ENCODE measurements around the gene SEC24D. TPM values are rescaled to one million over a fixed set of nuclear protein-coding genes. Genes with fewer than 3 reads are reported as not detected.
"Not testable (repeated sequence)": the region's sequence is repeated elsewhere in the genome, so short reads cannot be mapped to it uniquely, and the experiment has no call there.

SEC24D gene
- total RNA-seq, 1 donor from 2014 or later = 48.1 TPM

- no peak for TF ChIP-seq CTCF (IDR thresholded peaks at IDR 0.05)
- intact Hi-C loops (cut with DNase I) = no loop called here
- ATAC-seq = no peak
- no peak overlapping the region for H3K4me3 ChIP-seq
- peaks cover 39% of the 10 kb centered on the region for H3K36me3 ChIP-seq
- no peak overlapping the region for H3K27ac ChIP-seq
- DNase-seq = no peak
- no peaks in the 10 kb centered on the region for H3K9me3 ChIP-seq
- no peaks in the 10 kb centered on the region for H3K4me1 ChIP-seq
- no peaks in the 10 kb centered on the region for H3K27me3 ChIP-seq
Observed at GRCh38 chr4:118790544-118790943, 45.4 kb downstream of the SEC24D start.

- Histone ChIP-seq H3K4me3 (no peak overlapping the region), H3K27me3 (no peaks in the 10 kb centered on the region), H3K9me3 (no peaks in the 10 kb centered on the region), H3K4me1 (no peaks in the 10 kb centered on the region), H3K36me3 (peaks cover 27% of the 10 kb centered on the region), H3K27ac (no peak overlapping the region)
- intact Hi-C loops (cut with DNase I) = no loop called here
- no peak for DNase-seq
- no peak for ATAC-seq
- no peak for TF ChIP-seq CTCF (IDR thresholded peaks at IDR 0.05)
Observed at GRCh38 chr4:118788911-118789310, 47.0 kb downstream of the SEC24D start.

GRCh38 chr4:118787844-118788380, 48.0 kb downstream of the SEC24D start:
- Histone ChIP-seq H3K27ac (no peak overlapping the region), H3K36me3 (peaks cover 29% of the 10 kb centered on the region), H3K4me3 (no peak overlapping the region), H3K9me3 (no peaks in the 10 kb centered on the region), H3K27me3 (no peaks in the 10 kb centered on the region), H3K4me1 (no peaks in the 10 kb centered on the region)
- no peak for ATAC-seq
- no peak for DNase-seq
- intact Hi-C loops (cut with DNase I) = no loop called here
- no peak for TF ChIP-seq CTCF (IDR thresholded peaks at IDR 0.05)

GRCh38 chr4:118784776-118785175, 51.1 kb downstream of the SEC24D start:
- peaks cover 28% of the 10 kb centered on the region for H3K36me3 ChIP-seq

GRCh38 chr4:118783887-118784286, 52.0 kb downstream of the SEC24D start:
- H3K36me3 ChIP-seq = peaks cover 27% of the 10 kb centered on the region
- no peaks in the 10 kb centered on the region for H3K9me3 ChIP-seq
- no peak overlapping the region for H3K4me3 ChIP-seq
- H3K27me3 ChIP-seq = no peaks in the 10 kb centered on the region
- DNase-seq (no peak), ATAC-seq (no peak)
- no peak overlapping the region for H3K27ac ChIP-seq
- intact Hi-C loops (cut with DNase I) = no loop called here
- no peaks in the 10 kb centered on the region for H3K4me1 ChIP-seq
- TF ChIP-seq CTCF (IDR thresholded peaks at IDR 0.05) = no peak

More at GRCh38 chr4:118784776-118785175, 51.1 kb downstream of the SEC24D start:
- ATAC-seq (no peak), DNase-seq (no peak)
- H3K27me3 ChIP-seq = no peaks in the 10 kb centered on the region
- intact Hi-C loops (cut with DNase I) = no loop called here
- no peak overlapping the region for H3K4me3 ChIP-seq
- H3K9me3 ChIP-seq = no peaks in the 10 kb centered on the region
- no peaks in the 10 kb centered on the region for H3K4me1 ChIP-seq
- H3K27ac ChIP-seq = no peak overlapping the region
- no peak for TF ChIP-seq CTCF (IDR thresholded peaks at IDR 0.05)

- DNase-seq; H3K4me1 ChIP-seq; H3K9me3 ChIP-seq; H3K27ac ChIP-seq; intact Hi-C loops (cut with DNase I); H3K27me3 ChIP-seq; H3K4me3 ChIP-seq; ATAC-seq: not testable (repeated sequence)
- peaks cover 27% of the 10 kb centered on the region for H3K36me3 ChIP-seq
Observed at GRCh38 chr4:118782886-118783285, 53.0 kb downstream of the SEC24D start.

- H3K27me3 ChIP-seq; ATAC-seq; H3K27ac ChIP-seq; DNase-seq; H3K9me3 ChIP-seq; H3K4me1 ChIP-seq; intact Hi-C loops (cut with DNase I); H3K4me3 ChIP-seq: not testable (repeated sequence)
- H3K36me3 ChIP-seq = peaks cover 11% of the 10 kb centered on the region
Observed at GRCh38 chr4:118777649-118778048, 58.3 kb downstream of the SEC24D start.

- intact Hi-C loops (cut with DNase I); H3K4me1 ChIP-seq; ATAC-seq; H3K36me3 ChIP-seq; H3K27ac ChIP-seq; H3K27me3 ChIP-seq; DNase-seq; H3K4me3 ChIP-seq; H3K9me3 ChIP-seq: not testable (repeated sequence)
Observed at GRCh38 chr4:118776955-118777640, 58.8 kb downstream of the SEC24D start.

Measured in upper lobe of right lung (tissue), 1 donor.